HCT116 (cell line): Measurements from ENCODE around the gene VPS37D. TPM values are rescaled to one million over a fixed set of nuclear protein-coding genes. Genes with fewer than 3 reads are reported as not detected.
A peak's percentile ranks its signal among the peaks of the same experiment; 100 is the strongest.

Experiments
- ATAC-seq: fragments of 200-7000 bp; cut with Tn5 transposase; 2 replicates; pipeline ENCODE4 v1.9.1; 2020; ENCODE audit warnings: mild to moderate bottlenecking, moderate library complexity
- BruUV-seq: library from RNA; stranded (reverse); fragments of 400-500 nt; replicated peaks from 2 replicates; lab custom pipeline; 2021; lab: Mats Ljungman, UMichigan
- CTCF ChIA-PET: fragments of 300-600 bp; sonication (Branson Sonifier 250); formaldehyde crosslinking; loops from one replicate; lab custom pipeline; 2021; ENCODE audit warnings: antibody characterized with exemption; lab: Charles Lee
- POLR2A ChIA-PET: fragments of 300-600, 350-600 bp; sonication (Branson Sonifier 250); formaldehyde crosslinking; loops from one replicate; lab custom pipeline; 2021; ENCODE audit warnings: antibody characterized with exemption; lab: Charles Lee
- RAD21 ChIA-PET, 2 experiments: fragments of 300-600 bp; sonication (Branson Sonifier 250); formaldehyde crosslinking; loops; one replicate each; lab custom pipeline; 2023; ENCODE audit warnings: low total read pairs in 2 of 2; ENCODE audit not compliant: uncharacterized antibody in 2 of 2, unreplicated experiment in 2 of 2, low non-redundant PET in 1 of 2; lab: Charles Lee
- DNase-seq: peaks from one replicate; pipeline ENCODE4 v3.0.0-alpha.2; 2010; ENCODE audit warnings: low read depth, low spot score
- H2AFZ ChIP-seq: fragments of 200-600 bp; shearing (Covaris generic), sonication (generic); 2 replicates; pipeline ENCODE4 v1.6.1; 2017; ENCODE audit warnings: low read depth, mixed run types, mixed read lengths, antibody characterized with exemption, low read length; ENCODE audit not compliant: poor library complexity, severe bottlenecking
- H3K27ac ChIP-seq: 2 replicates; pipeline ENCODE4 v1.5.1; 2012; ENCODE audit warnings: low read depth, low read length
- H3K27me3 ChIP-seq: fragments of 200-600 bp; sonication (generic); 2 replicates; pipeline ENCODE4 v1.6.1; 2016; ENCODE audit warnings: mixed run types, low read length, mixed read lengths; ENCODE audit not compliant: insufficient read depth
- H3K36me3 ChIP-seq, 2 experiments: fragments of 200-500 bp in 1 of 2; fragments of 200-600 bp in 1 of 2; sonication (Bioruptor generic) in 1 of 2; sonication (generic) in 1 of 2; 2 replicates each; pipeline versions ENCODE4 v1.5.1 to v1.6.1; 2014 to 2016; ENCODE audit warnings: low read length in 2 of 2, inconsistent platforms in 1 of 2, mixed read lengths in 1 of 2, mixed run types in 1 of 2; ENCODE audit not compliant: insufficient read depth in 2 of 2, control insufficient read depth in 1 of 2
- H3K4me1 ChIP-seq, 2 experiments: fragments of 200-600 bp in 1 of 2; sonication (generic) in 1 of 2; 2 replicates each; pipeline versions ENCODE4 v1.5.1 to v1.6.1; 2012 to 2017; ENCODE audit warnings: low read length in 2 of 2, inconsistent platforms in 1 of 2, mild to moderate bottlenecking in 1 of 2, mixed read lengths in 1 of 2, mixed run types in 1 of 2, moderate library complexity in 1 of 2; ENCODE audit not compliant: insufficient read depth in 2 of 2, control insufficient read depth in 1 of 2
- H3K4me2 ChIP-seq: fragments of 200-600 bp; sonication (generic); 2 replicates; pipeline ENCODE4 v1.6.1; 2017; ENCODE audit warnings: mixed run types, low read length, mixed read lengths
- H3K4me3 ChIP-seq, 2 experiments: fragments of 200-600 bp in 1 of 2; sonication (generic) in 1 of 2; replicated peaks in 1 of 2; 2 replicates each; pipeline ENCODE4 v1.5.1; 2011 to 2016; ENCODE audit warnings: low read length in 2 of 2, control low read depth in 1 of 2, low read depth in 1 of 2, mild to moderate bottlenecking in 1 of 2, mixed read lengths in 1 of 2, mixed run types in 1 of 2
- H3K79me2 ChIP-seq: fragments of 200-600 bp; sonication (generic); 2 replicates; pipeline ENCODE4 v1.6.1; 2017; ENCODE audit warnings: mild to moderate bottlenecking, mixed run types, low read length, moderate library complexity, mixed read lengths; ENCODE audit not compliant: insufficient read depth
- H3K9ac ChIP-seq: fragments of 200-600 bp; sonication (generic); 2 replicates; pipeline ENCODE4 v1.6.1; 2016; ENCODE audit warnings: low read length, mixed read lengths
- H3K9me2 ChIP-seq: fragments of 200-600 bp; sonication (generic), shearing (Covaris generic); 2 replicates; pipeline ENCODE4 v1.6.1; 2017; ENCODE audit warnings: mixed run types, mild to moderate bottlenecking, moderate library complexity; ENCODE audit not compliant: insufficient read depth
- H3K9me3 ChIP-seq, 2 experiments: fragments of 200-500 bp in 1 of 2; fragments of 200-600 bp in 1 of 2; sonication (Bioruptor generic) in 1 of 2; sonication (generic) in 1 of 2; 2 replicates each; pipeline ENCODE4 v1.6.1; 2014 to 2017; ENCODE audit warnings: low read length in 2 of 2, mixed read lengths in 2 of 2, inconsistent platforms in 1 of 2, low read depth in 1 of 2, mild to moderate bottlenecking in 1 of 2, mixed run types in 1 of 2, moderate library complexity in 1 of 2; ENCODE audit not compliant: control insufficient read depth in 1 of 2, insufficient read depth in 1 of 2
- H4K20me1 ChIP-seq: fragments of 200-600 bp; sonication (generic), shearing (Covaris generic); 2 replicates; pipeline ENCODE4 v1.6.1; 2017; ENCODE audit warnings: mixed run types, mild to moderate bottlenecking, moderate library complexity; ENCODE audit not compliant: insufficient read depth
- ATF3 ChIP-seq: IDR thresholded peaks from 2 replicates; pipeline ENCODE4 v1.6.1; 2012
- CBX3 ChIP-seq: IDR thresholded peaks from 2 replicates; pipeline ENCODE4 v1.6.1; 2012; ENCODE audit warnings: low read depth
- CEBPB ChIP-seq: IDR thresholded peaks from 2 replicates; pipeline ENCODE4 v1.6.1; 2012; ENCODE audit warnings: low read depth
- CTCF ChIP-seq, 3 experiments: fragments of 200-600 bp in 1 of 3; sonication (generic) in 1 of 3; IDR thresholded peaks in 2 of 3; conservative IDR thresholded peaks in 1 of 3; 2 replicates each; pipeline ENCODE4 v1.5.1; 2012 to 2017; ENCODE audit warnings: low read depth in 2 of 3, low read length in 2 of 3, antibody characterized with exemption in 1 of 3, borderline replicate concordance in 1 of 3, control low read depth in 1 of 3, mild to moderate bottlenecking in 1 of 3, mixed read lengths in 1 of 3, mixed run types in 1 of 3, moderate library complexity in 1 of 3; ENCODE audit not compliant: insufficient read depth in 1 of 3
- EGR1 ChIP-seq: IDR thresholded peaks from 2 replicates; pipeline ENCODE4 v1.6.1; 2012; ENCODE audit warnings: low read depth
- ELF1 ChIP-seq: IDR thresholded peaks from 2 replicates; pipeline ENCODE4 v1.6.1; 2012; ENCODE audit warnings: low read depth, borderline replicate concordance
- EZH2phosphoT487 ChIP-seq: fragments of 200-600 bp; IDR thresholded peaks from 2 replicates; pipeline ENCODE4 v1.6.1; 2018; ENCODE audit warnings: antibody characterized with exemption, borderline replicate concordance
- JUND ChIP-seq: IDR thresholded peaks from 2 replicates; pipeline ENCODE4 v1.6.1; 2012
- MAX ChIP-seq: IDR thresholded peaks from 2 replicates; pipeline ENCODE4 v1.6.1; 2012
- POLR2A ChIP-seq: IDR thresholded peaks from 2 replicates; pipeline ENCODE4 v1.7.0; 2011; ENCODE audit warnings: borderline replicate concordance; ENCODE audit not compliant: insufficient read depth, insufficient read length; ENCODE audit errors: extremely low read depth
- POLR2AphosphoS5 ChIP-seq: IDR thresholded peaks from 2 replicates; pipeline ENCODE4 v1.6.1; 2011; ENCODE audit warnings: mild to moderate bottlenecking, low read depth, low read length, moderate library complexity
- REST ChIP-seq: IDR thresholded peaks from 2 replicates; pipeline ENCODE4 v1.6.1; 2012; ENCODE audit warnings: low read depth
- SIN3A ChIP-seq: IDR thresholded peaks from 2 replicates; pipeline ENCODE4 v1.6.1; 2012; ENCODE audit warnings: low read depth
- SRF ChIP-seq: IDR thresholded peaks from 2 replicates; pipeline ENCODE4 v1.6.1; 2012; ENCODE audit warnings: low read depth
- TCF7L2 ChIP-seq: IDR thresholded peaks from 2 replicates; pipeline ENCODE4 v1.7.0; 2011; ENCODE audit warnings: borderline replicate concordance, inconsistent platforms; ENCODE audit not compliant: insufficient read depth, insufficient read length; ENCODE audit errors: extremely low read depth
- YY1 ChIP-seq: IDR thresholded peaks from 2 replicates; pipeline ENCODE4 v1.6.1; 2011; ENCODE audit warnings: low read length, low read depth, moderate library complexity, mild to moderate bottlenecking; ENCODE audit not compliant: insufficient replicate concordance; ENCODE audit errors: extremely low read depth
- ZBTB33 ChIP-seq: IDR thresholded peaks from 2 replicates; pipeline ENCODE4 v1.6.1; 2011; ENCODE audit warnings: mild to moderate bottlenecking, low read length, moderate library complexity; ENCODE audit not compliant: insufficient replicate concordance; ENCODE audit errors: extremely low read depth
- ZNF274 ChIP-seq: fragments of 200-500 bp; sonication (Bioruptor generic); IDR thresholded peaks from 2 replicates; pipeline ENCODE4 v1.6.1; 2014; ENCODE audit warnings: mild to moderate bottlenecking, low read depth, low read length, inconsistent platforms
- intact Hi-C: fragments of 100-400 bp; cut with micrococcal nuclease; formaldehyde crosslinking; loops from 2 replicates; pipeline ENCODE4 v1.10.0; 2022
- total RNA-seq: library from RNA; stranded (reverse); gene quantifications from one replicate; pipeline ENCODE4 v1.2.1, GENCODE V29; 2021; ENCODE audit not compliant: unreplicated experiment

Gene VPS37D
- total RNA-seq, 1 experiment from 2014 or later: 9.5 TPM

- Histone ChIP-seq H3K9ac (peak overlapping the region; percentile 63), H3K27me3 (no peaks in the 10 kb centered on the region), H3K9me2 (no peaks in the 10 kb centered on the region), H3K36me3 (peaks cover 0 to 3% of the 10 kb centered on the region in 2 experiments; a peak in 1 of 4 replicates), H4K20me1 (peaks cover 8% of the 10 kb centered on the region; the same call in 1 of the 2 replicates), H3K4me2 (peak overlapping the region; percentile 84), H2AFZ (no peak overlapping the region), H3K27ac (peak overlapping the region; percentile 81), H3K4me1 (peaks cover 45 to 64% of the 10 kb centered on the region in 2 experiments), H3K9me3 (no peaks in the 10 kb centered on the region), H3K4me3 (peak overlapping the region in 1 of 2 experiments; percentile 42; a peak in 3 of 4 replicates), H3K79me2 (peaks cover 79% of the 10 kb centered on the region)
- peak; percentile 83 for ATAC-seq
- no TSS peak for BruUV-seq
- POLR2A ChIA-PET: interaction anchor here (0.5 to 2.0 kb wide), 5 partner anchors 9 to 127 kb away, joined by 3 to 17 read pairs (median 3); partner anchors contain the start of gene METTL27
- RAD21 ChIA-PET: interaction anchor here (0.6 to 2.8 kb wide), 5 partner anchors 9 to 109 kb away, joined by 3 to 8 read pairs (median 4); no protein-coding TSS in a partner anchor
- intact Hi-C loops: loop anchor here (1.0 kb wide), 1 partner anchor 8 kb away; no protein-coding TSS in a partner anchor
- CTCF ChIA-PET: interaction anchor here (0.9 to 1.7 kb wide), 4 partner anchors 10 to 109 kb away, joined by 4 to 9 read pairs (median 6); no protein-coding TSS in a partner anchor
- peak; percentile 93 for DNase-seq
- TF ChIP-seq TCF7L2 (peak; percentile 75), JUND (no peak), CBX3 (no peak), REST (no peak), CEBPB (no peak), EGR1 (no peak), ZNF274 (no peak), SIN3A (no peak), ELF1 (no peak), MAX (no peak), SRF (no peak), YY1 (peak; percentile 58), CTCF (IDR thresholded peaks at IDR 0.05 in 2 of 3, conservative IDR thresholded peaks at IDR 0.05 in 1 of 3; ENCODE audit: borderline replicate concordance in 1 of 3, insufficient read depth in 1 of 3, low read depth in 2 of 3, low read length in 2 of 3) (no peak), ZBTB33 (peak; percentile 76), EZH2phosphoT487 (no peak), ATF3 (no peak), POLR2A (no peak), POLR2AphosphoS5 (peak; percentile 55)
Observed at GRCh38 chr7:73715648-73716317, 48.2 kb downstream of the VPS37D start.
